Fibroblast of skin of right quadriceps (primary cell): Measurements from ENCODE around the gene MYEOV.

Experiments
- DNase-seq: peaks from one replicate; pipeline ENCODE4 v3.0.0-alpha.2; 2013

Gene MYEOV

DNA sequence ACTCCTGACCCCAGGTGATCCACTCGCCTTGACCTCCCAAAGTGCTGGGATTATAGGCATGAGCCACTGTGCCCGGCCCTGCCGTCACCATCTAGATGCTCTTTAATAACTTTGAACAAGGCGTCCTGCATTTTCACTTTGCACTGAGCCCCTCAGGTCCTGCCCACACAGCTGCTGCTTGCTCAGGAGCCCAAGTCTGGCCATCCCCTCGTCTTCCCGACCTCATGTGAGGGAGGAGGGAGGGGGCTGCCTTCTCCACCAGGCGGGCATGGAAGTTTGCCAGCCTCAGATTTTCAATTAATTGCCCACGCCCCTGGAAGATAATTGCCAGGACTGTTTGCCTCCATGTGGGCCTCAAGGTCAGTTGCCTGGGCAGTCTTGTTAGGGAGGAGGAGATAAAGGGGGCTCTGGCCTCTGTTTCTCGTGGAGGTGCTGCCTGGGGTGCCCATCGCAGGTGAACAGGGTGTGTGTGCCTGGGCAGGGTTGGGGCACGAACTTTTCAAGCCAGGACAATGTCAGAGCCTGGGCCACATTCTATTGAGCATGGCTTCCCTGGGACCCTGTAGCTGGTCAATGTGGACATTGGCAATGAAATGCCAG, 27.9 kb upstream of the MYEOV start:
- DNase-seq = no peak

- no peak for DNase-seq
Measured at GRCh38 chr11:69267395-69267805, 26.6 kb upstream of the MYEOV start.

DNA sequence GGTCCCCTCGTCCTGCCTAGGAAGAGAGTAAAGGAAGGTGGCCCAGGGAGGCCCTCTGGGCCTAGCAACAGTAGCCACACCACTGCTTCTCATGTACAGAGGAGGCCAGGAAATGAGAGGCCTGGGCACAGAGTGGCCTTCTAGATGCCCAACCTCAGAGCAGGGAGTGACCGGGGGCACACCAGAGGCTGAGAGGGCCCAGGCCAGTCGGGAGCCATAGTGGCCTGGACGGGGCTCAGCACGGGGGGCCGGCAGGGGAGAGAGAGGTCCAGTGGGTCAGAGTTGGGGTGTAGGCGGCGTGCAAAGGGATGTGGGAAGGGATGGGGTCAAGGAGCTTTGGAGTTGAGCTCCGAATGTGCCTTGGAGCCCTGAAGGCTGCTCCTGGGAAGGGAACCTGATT, 25.0 kb upstream of the MYEOV start:
- DNase-seq = no peak

GRCh38 chr11:69269388-69269787, 24.6 kb upstream of the MYEOV start:
- DNase-seq = no peak

- DNase-seq = no peak
Measured at GRCh38 chr11:69269926-69270697, 23.8 kb upstream of the MYEOV start.

DNA sequence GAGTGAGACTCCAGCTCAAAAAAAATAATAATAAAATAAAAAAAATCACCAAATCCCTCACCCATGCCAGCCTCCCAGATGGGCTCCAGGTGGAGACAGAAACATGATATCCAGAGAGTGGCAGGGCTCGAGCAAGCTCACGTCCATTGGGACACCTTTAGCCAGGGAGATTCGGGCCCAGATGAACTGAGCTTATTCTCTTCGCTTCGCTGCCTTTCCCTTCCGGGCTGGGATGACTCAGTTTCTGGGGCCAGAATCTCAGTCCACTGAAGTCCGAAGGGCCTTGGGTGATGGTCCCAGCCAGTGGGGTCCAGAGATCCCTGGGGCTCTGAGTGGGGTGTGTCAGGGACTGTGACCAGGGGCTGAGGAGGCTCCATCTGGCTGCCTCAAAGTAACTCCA, 23.0 kb upstream of the MYEOV start:
- DNase-seq = no peak

- DNase-seq = no peak
Measured at GRCh38 chr11:69272055-69272454, 21.9 kb upstream of the MYEOV start.

- DNase-seq = no peak
Measured at GRCh38 chr11:69272831-69273485, 21.0 kb upstream of the MYEOV start.

GRCh38 chr11:69273571-69273970, 20.4 kb upstream of the MYEOV start:
- DNase-seq = no peak

- no peak for DNase-seq
Measured at GRCh38 chr11:69274531-69275016, 19.4 kb upstream of the MYEOV start.

DNA sequence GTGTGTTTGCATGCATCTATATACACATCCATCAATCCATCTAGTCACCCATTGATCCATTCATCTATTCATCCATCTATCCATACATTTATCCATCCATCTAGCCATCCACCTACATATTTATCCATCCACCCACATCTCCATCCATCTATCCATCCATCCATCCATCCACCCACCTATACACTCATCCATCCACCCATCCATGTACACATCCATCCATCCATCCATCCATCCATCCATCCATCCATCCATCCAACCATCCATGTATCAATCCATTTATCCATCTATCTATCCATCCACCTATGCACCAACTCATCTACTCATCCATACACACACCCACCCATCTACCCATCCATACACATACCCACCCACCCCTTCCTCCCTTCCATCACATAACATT, 18.8 kb upstream of the MYEOV start:
- no peak for DNase-seq

GRCh38 chr11:69276165-69276564, 17.8 kb upstream of the MYEOV start:
- no peak for DNase-seq

DNA sequence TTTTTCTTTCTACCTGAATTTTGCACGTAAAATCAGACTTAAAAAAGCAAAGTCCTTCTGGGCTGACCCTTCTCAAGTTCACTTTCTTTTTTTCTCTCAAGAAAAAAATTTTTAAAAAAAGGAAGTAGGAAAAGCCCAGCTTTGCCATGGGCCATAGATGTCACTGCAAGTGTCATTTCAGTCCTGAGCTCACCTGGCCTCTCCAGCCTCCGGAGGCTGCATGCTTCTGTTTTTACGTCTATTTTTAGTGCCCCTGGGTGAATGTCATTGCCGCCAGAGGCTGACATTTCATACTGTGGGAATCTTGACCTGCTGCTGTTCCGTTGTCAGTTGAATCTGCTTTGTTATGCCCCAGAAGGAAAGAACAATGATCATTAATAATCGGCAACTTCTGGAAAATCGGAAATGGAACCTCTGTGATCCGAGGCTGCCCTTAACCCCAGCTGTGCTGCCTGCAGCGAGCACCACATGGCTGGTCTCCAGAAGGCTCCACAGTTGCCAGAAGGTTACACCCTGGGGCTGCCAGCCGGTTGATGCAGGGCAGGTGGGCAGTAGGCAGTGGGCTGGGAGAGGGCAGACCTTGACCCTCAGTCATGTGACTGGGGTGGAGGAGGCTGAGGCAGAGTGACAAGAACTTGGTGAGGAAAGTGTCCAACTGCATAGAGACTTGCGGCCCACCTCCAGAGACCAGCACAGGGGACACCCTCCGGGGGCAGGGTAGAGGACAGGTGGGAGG, 16.7 kb upstream of the MYEOV start:
- no peak for DNase-seq

DNA sequence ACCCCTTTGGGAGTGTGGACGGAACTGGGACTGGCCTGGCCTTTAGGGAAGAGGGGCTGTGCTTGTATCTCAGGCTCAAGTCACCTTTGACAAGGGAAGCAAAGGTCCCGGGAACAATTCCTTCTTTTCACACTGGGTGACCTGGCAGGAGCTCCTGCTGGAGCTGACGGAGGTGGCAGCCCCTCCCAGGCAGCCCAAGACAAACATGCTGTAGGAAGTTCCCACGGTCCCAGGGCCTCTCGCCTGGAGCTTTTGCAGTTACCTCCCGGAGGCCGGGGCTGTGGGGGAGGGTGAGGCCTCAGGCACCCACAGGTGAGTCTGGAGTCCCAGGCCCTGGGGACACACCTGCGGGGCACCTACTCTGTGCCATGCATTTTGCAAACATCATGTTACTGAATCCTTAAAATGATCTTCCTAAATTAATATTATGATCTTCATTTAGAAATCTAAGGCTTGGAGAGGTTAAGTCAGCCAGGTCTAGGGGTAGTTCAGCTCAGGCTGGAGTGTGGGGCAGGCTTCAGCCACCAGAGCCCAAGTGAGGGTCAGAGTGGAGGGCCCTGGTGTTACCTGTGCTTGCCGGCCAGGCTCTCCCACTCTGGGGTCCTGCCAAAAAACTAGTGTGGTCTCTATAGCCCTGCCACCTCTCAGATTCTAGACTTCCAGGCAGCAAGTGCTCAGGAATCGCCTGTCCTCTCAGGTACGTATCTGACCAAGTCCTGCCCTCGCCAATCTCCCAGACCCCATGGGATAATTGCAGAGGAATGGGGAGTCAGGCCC, 15.7 kb upstream of the MYEOV start:
- no peak for DNase-seq

- DNase-seq = peak; percentile 69
Measured at GRCh38 chr11:69280451-69280850, 13.5 kb upstream of the MYEOV start.

DNA sequence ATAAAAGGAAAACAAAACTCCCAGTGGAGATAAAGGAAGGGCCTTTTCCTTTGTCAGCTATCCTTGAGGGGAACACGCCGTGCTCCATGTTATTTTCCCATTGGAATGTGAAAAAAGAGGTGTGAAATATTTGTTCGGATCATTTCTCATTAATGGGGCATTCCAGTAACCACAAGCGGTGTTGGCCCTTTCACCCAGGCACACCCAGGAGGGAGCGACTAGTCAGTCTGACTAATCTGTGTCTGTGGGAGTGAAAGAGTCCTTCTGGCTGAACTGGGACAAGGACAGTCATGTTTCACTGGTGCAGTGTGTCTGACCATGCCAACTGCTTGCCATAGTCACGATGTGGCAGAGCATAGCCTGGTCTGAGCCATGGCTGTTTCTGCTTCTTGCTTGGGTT, 13.0 kb upstream of the MYEOV start:
- peak; percentile 92 for DNase-seq

- DNase-seq = no peak
Measured at GRCh38 chr11:69283446-69283845, 10.5 kb upstream of the MYEOV start.

GRCh38 chr11:69284081-69284511, 9.9 kb upstream of the MYEOV start:
- DNase-seq = no peak

DNA sequence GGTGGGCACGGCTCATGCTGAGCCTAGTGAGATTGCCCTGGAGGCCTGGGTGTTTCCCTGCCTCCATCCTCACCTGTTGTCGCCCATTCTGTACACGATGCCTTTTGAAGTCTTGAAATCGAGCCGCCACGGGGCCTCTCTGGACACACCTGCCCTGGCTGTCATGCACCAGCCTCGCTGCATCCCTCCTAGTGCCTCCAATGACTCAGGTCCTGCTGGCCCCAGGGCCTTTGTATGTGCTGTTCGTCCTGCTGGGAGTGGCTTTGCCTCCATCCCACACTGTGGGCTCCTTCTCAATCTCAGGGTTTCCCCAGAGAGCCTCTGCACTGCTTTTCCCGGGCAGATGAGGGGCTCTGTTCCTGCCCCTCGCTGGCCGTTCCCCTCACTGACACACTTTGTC, 8.9 kb upstream of the MYEOV start:
- no peak for DNase-seq

DNA sequence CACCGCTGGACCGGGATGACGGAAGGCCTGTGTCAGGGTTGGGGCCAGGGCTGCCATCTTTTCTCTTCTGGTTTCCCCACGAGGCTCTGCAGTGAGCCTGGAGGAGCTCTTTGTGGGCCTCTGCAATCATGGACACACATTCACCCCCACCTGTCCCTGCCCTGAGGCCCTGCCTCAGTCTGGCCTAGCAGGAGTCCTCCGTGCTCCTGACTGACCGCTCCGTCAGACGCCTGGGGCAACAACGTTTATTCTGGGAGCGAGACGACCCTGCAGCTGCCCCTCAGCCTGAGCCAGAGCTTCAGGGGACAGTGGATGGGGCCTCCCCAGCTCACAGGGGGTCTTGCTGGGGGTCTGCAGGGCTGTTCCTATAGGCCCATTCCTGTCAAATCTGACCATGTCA, 8.2 kb upstream of the MYEOV start:
- DNase-seq = no peak

GRCh38 chr11:69286374-69287371, 7.3 kb upstream of the MYEOV start:
- DNase-seq = no peak
